Epithelial cell of prostate (primary cell): Measurements from ENCODE around the gene DET1.
"Not testable (repeated sequence)": the region's sequence is repeated elsewhere in the genome, so short reads cannot be mapped to it uniquely, and the experiment has no call there.

Experiments used
- DNase-seq: peaks from one replicate; pipeline ENCODE4 v3.0.0-alpha.2; 2011; ENCODE audit warnings: low read depth, low spot score
- H3K27ac ChIP-seq: fragments of 450-650 bp; 2 replicates; pipeline ENCODE4 v1.5.1; 2017; ENCODE audit warnings: mild to moderate bottlenecking

The DET1 gene

DNA sequence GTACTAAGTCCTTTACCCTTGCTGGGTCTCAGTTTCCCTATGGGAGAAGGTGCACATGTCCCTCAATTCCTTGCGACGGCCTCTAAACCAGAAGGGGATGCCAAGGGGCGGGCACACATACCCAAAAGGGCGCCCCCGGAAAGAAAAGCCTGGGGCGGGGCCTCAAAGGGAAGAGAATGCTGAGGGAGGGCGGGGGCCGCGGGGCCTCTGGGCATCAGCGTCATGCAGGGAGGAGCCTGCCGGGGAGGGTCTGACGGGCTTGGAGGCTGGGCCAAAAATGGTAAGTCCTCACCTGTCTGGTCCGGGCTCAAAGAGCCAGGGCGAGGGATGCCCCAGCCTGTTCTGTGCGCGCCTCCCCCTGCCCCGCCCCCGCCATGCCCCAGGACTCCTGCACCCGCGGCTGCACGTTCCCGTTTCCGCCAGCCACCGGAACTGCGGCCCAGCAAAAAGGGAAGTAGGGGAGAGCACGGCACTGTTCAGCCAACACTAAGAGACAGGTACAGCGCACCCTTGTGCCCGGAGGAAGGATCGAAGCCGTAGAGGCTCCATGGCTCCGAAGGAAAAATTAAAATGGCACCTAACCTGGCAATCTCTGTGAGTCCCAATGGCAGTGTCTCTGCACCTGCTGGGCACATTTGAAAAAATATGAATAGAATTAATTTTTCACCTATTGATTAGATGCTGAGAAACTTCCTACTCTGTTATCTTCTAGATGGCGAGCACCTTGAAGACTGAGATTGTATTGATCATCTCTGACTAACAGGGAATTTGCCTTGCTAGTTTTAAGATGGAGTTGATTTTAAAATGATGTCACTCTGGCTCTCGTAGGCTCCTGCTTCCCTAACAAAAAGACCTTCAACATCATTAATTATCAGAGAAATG lies at the start of gene DET1:
TSS of gene DET1 (minus strand) at position 434 of the 882 bp plus-strand sequence. CDS start 14,976 bp downstream, outside the sequence.
- peak within 1 kb of the TSS; percentile 81 for H3K27ac ChIP-seq
- peak; percentile 93 for DNase-seq

DNA sequence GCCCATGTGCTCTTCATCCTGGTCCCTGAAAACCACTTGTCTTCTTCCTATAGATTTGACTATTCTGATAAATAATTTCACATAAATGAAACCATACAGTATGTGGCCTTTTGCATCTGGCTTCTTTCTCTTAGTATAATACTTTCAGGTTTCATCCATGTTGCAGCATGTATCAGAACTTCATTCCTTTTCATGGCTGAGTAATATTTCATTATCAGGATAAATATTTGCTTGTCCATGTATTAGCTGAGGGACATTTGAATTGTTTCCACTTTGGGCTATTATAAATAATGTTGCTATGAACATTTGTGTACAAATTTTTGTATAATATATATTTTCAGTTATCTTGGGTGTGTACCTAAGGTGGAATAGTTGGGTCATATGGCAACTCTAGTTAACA lies 44.9 kb upstream of the DET1 start:
- H3K27ac ChIP-seq: no peak overlapping the region
- no peak for DNase-seq

DNA sequence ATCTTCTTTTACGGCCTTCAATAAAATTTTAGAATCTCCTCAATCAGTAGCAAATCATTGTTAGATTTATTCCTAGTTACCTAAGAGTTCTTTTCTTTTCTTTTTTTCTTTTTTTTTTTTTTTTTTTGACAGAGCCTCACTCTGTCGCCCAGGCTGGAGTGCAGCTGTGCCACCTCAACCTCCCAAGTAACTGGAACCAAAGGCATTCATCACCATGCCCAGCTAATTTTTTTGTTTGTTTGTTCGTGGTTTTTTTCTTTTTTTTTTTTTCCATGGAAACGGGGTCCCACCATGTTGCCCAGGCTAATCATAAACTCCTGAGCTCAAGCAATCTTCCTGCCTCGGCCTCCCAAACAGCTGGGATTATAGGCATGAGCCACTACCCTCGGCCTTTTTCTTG lies 44.3 kb upstream of the DET1 start:
- no peak overlapping the region for H3K27ac ChIP-seq

DNA sequence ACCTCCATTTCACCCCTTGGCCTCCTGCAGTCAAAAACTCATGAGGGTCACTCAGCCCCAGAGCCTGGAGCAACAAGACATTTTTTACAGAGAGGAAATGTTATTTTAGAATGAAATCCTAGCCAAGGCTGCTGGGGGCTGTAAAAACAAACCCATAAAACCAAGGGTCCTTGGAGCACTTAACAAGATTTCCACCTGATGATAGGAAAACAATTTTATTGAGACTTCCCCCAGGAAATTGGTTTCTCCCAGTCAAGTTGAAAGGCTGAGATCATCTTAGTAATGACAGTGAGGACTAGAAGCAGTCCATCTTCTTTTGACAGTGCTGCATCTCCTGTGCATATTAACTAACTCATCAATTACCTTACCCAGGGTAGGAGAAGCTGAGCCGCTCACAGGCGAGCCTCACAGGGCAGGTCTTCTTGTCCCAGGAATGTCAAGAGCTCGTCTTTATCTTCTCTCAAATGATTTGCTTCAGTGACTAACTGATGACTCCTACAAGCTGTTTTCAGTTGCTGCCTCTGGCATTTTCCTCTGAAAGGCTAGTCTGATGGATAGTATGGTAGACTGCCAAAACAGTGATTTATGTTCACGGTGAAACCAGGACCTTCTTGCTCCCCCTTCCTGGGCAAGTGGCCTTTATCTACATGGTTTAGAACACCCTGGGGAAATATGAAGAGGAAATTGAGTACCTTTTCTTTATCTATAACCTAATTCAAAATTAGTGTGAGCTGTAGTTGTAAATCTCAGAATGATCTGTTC lies 40.1 kb upstream of the DET1 start:
- DNase-seq: peak; percentile 45

More for the DNA sequence above, 44.3 kb upstream of the DET1 start:
- DNase-seq: no peak

DNA sequence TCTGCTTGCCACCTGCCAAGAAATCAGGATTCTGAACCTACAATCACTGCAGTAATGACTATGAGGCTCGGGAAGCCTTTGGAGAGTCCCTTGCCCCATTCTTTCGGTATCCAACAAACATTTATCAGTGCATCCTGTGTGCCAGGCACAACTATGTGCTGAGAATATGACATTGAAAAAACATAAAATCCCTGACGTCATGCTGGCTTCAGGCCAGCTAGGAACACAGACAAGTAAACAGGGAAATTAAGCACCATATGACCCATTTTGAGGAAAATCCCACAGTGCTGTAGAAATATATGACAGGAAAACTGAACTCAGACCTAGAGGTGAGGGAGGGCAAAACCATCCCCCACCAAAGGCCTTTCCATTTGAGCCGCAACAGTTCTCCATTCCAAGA lies 34.1 kb upstream of the DET1 start:
- no peak overlapping the region for H3K27ac ChIP-seq
- no peak for DNase-seq

More for the DNA sequence above, 40.1 kb upstream of the DET1 start:
- H3K27ac ChIP-seq: no peak overlapping the region

DNA sequence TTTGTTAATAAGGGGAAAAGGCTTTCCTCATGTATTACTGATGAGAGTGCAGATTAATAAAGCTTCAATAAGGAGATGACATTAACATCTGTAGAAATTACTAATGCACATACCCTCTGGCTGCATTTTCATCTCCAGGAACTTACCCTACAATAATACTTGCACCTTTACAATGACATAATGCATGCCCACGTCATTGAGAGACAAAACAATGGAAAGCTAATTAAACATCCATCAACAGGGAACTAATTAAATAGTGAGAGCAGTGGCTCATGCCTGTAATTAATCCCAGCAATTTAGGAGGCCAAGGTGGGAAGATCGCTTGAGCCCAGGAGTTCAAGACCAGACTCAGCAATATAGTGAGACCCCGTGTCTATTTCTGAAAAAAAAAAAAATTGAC lies 32.8 kb upstream of the DET1 start:
- H3K27ac ChIP-seq: no peak overlapping the region
- DNase-seq: no peak

DNA sequence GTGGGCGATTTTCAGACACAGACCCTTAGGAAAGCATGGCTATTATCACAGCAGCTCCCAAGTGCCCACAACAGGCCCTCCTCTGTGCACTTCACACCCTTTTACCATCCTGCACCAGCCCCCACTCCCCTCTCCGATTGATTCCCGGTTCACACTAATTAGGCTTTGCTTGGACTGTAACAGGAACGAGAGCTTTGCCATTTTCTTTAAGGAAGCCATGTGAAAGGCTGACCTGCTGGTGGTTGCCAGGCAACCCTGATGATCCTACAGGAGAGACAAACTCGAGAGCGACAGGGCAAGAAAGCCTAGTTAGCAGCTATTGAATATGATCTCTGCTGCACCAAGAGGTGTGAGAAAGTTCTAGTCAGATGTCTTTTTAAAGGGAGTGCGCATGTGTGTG lies 28.2 kb upstream of the DET1 start:
- no peak for DNase-seq
- no peak overlapping the region for H3K27ac ChIP-seq

DNA sequence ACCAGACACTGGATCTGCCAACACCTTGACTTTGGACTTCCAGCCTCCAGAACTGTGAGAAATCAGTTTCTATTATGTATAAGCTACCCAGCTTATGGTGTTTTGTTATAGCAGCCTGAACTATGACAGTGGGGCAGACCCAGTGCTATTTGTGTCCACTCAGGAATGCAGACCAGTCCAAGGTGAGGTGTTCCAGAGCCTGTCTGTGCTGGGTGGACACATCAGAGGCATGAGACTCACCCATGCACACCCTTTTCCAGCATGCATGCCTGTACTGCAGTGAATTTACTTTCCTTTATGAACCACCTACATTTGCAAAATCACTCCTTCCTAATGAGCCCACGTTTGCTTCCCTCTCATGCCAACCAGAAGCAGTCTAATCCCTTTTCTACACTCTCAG lies 27.6 kb upstream of the DET1 start:
- DNase-seq: no peak
- H3K27ac ChIP-seq: no peak overlapping the region

DNA sequence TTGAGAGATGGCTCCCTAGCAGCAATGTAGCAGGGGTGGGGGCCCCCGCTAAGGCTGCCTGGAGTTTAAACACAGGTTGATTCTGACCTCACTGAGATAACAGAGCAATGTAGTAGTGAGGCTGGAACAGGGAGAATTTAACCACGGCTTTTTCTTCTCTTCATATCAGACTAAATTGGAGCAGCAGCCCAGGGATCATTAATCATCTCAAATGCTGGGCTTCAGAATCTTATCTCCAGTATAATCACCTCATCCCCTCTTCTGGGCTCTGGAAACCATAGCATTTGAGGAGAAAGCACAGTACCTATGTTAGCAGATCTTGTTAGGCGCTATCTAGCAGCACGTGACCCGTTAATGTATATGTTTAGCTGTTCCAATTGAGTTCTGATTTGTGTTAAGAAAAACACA lies 25.4 kb upstream of the DET1 start:
- no peak for DNase-seq
- no peak overlapping the region for H3K27ac ChIP-seq

DNA sequence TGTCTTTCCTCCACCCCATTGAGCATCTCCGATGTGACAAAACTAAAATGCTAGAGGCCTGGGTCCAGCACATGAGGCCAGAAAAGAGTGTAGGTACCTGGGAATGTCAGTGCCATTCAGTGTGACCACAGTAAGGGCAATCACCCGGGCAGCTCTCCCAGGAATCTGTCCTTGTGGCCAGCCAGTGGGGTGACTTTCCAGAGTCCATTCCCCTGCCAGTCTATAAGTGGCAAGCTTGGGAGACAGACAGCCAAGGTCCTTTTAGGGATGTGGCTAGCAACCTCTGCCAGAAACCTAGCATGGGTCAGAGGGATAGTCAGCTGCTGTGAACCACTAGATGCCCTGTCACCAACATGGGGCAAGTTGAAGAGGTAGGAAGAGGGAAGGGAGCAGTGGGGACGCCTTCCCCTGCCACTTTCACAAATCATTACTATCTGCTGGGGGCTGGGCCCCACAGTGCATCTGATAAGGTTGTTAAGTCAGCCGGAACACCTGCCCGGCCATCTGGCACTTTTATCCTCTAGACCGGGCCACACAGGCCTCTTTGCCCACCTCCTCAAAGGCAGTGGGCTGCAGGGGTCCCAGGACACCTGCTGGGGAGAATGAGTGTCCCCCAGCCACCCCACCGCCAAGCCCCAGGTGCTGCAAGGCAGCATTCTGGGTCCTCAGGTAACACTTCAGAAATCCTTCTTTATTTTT lies 24.8 kb upstream of the DET1 start:
- H3K27ac ChIP-seq: no peak overlapping the region
- no peak for DNase-seq

DNA sequence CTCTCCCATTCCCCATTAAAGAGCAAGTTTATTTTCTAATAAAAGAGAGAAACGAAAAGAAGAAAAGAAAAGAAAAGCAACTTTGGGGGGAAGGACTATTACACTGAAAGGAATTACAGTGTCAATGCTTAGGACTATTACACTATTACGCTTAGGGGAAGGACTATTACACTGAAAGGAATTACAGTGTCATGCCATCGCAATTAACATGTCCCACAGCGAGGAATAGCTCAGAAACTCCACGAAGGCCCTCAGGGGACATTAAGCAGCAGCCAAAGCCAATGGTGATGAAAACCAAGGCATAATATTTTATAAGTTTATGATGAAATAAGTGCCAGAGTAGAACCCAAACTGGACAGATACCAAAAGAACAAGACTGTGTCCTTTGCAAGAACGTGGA lies 22.1 kb upstream of the DET1 start:
- no peak overlapping the region for H3K27ac ChIP-seq
- no peak for DNase-seq

DNA sequence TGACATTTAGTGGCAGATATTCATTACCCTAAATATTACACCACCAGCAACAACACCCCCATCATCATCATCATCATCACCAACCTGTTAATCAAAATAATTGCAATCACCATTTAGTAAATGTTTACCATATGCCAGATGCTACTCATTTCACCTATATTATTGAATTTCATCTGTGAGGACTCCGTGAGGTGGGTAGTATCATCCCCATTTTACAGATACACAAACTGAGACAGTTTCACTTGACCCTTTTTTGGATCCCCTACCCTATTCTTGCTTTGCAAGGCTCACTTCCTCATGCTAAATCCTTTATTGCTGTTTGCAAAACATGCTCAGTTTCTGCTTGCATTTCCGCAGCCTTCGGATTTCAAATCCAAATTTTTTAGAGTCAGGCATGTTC lies 18.3 kb upstream of the DET1 start:
- no peak for DNase-seq
- no peak overlapping the region for H3K27ac ChIP-seq

DNA sequence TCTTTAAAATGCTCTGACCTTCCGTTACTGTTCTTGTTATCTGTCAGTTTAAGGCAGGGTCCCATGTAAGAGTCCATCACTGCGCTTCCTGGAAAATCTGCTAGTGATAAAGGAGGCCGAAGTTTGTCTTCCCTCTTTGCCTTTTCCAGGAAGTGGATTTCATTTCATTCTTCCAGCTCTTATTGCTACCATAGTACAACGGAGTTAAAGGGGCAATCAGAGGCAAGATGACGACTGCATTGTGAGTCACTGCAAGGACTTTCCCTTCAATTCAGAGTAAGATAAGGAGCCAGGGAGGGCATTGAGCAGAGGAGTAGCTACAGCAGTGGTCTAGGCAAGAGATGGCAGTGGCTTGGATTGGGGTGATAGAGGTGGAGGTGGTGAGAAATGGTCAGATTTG lies 17.2 kb upstream of the DET1 start:
- DNase-seq: no peak
- no peak overlapping the region for H3K27ac ChIP-seq

DNA sequence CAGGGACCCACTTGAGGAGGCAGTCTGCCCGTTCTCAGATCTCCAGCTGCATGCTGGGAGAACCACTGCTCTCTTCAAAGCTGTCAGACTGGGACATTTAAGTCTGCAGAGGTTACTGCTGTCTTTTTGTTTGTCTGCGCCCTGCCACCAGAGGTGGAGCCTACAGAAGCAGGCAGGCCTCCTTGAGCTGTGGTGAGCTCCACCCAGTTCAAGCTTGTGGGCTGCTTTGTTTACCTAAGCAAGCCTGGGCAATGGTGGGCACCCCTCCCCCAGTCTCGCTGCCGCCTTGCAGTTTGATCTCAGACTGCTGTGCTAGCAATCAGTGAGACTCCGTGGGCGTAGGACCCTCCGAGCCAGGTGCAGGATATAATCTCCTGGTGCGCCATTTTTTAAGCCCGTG lies 13.1 kb upstream of the DET1 start:
- DNase-seq: not testable (repeated sequence)

DNA sequence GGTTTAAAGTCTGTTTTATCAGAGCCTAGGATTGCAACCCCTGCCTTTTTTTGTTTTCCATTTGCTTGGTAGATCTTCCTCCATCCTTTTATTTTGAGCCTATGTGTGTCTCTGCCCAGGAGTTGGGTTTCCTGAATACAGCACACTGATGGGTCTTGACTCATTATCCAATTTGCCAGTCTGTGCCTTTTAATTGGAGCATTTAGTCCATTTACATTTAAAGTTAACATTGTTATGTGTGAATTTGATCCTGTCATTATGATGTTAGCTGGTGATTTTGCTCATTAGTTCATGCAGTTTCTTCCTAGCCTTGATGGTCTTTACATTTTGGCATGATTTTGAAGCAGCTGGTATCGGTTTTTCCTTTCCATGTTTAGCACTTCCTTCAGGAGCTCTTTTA lies 11.5 kb upstream of the DET1 start:
- H3K27ac ChIP-seq, DNase-seq: not testable (repeated sequence)

More for the DNA sequence above, 13.1 kb upstream of the DET1 start:
- H3K27ac ChIP-seq: not testable (repeated sequence)

DNA sequence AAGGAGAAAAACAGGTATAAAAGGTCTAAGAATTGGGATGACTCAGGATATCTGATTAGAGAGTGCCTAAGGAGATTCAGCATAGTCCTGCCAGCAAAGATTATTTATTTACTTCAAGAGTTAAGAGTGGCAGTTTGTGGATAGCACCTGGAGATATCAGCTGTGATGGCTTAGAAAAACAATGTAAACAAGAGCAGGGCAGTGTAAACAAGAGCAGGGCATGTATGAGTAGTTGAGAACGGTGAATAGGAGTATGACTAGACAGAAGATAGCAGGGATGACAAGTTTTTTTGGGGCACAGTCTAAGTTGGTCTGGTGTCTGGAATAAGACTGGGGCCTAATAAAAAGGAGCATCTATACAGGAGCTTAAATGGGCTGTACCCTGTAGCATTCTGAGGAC lies 1.5 kb upstream of the DET1 start:
- not testable (repeated sequence) for H3K27ac ChIP-seq, DNase-seq

DNA sequence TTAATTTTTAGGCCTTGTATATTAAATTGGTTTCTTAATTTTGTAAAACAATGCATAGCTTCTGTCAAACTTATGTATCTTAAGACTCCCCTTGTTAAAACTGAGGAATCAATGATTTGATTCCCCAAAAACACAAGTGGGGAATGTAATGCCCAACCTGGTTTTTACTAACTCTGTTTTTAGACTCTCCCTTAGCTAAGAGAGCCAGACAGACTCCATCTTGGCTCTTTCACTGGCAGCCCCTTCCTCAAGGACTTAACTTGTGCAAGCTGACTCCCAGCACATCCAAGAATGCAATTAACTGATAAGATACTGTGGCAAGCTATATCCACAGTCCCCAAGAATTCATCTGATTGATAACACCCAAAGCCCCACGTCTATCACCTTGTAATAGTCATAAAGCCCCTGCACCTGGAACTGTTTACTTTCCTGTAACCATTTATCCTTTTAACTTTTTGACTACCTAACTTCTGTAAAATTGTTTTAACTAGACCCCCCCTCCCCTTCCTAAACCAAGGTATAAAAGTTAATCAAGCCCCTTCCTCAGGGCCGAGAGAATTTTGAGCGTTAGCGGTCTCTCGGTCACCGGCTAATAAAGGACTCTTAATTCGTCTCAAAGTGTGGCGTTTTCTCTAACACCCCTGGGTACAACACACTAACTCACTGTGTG lies 768 bp downstream of the DET1 start:
- peak overlapping the region; percentile 81 for H3K27ac ChIP-seq
- not testable (repeated sequence) for DNase-seq

DNA sequence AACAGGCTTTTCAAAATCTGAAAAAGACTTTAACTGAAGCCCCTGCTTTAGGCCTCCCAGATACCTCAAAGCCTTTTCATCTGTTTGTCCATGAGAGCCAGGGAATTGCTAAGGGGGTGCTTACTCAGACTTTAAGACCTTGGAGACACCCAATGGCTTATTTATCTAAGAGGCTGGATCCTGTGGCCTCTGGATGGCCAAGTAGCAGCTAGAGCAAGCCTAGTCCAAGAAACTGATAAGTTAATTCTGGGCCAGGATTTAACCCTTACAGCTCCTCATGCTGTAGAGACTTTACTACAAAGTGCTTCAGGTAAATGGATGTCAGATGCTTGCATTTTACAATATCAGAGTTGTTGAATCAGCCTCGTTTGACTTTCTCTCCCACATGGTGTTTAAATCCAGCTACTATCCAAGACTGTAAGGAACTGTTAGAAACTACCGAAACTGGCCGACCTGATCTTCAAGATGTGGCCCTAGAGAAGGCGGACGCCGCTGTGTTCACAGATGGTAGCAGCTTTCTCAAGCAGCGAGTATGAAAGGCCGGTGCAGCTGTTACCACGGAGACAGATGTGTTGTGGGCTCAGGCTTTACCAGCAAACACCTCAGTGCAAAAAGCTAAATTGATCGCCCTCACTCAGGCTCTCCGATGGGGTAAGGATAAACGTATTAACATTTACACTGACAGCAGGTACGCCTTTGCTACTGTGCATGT lies 3.3 kb downstream of the DET1 start:
- no peak for DNase-seq
- no peak overlapping the region for H3K27ac ChIP-seq

DNA sequence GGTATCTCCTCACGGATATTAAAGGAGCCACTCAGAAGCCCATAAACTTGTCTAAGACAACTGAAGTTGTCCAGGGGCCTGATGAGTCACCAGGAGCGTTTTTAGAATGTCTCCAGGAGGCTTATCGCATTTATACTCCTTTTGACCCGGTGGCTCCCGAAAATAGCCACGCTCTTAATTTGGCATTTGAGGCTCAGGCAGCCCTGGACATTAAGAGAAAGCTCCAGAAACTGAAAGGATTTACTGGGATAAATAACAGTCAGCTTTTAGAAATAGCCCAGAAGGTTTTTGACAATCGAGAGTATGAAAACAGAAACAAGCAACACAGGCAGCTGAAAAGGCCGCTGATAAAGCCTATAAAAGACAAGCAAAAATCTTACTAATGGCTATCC lies 4.1 kb downstream of the DET1 start:
- DNase-seq: no peak
- H3K27ac ChIP-seq: no peak overlapping the region
